ENCODE measurements around the gene REPS2.
"Not testable (repeated sequence)": the region's sequence is repeated elsewhere in the genome, so short reads cannot be mapped to it uniquely, and the experiment has no call there.

Gene REPS2

DNA sequence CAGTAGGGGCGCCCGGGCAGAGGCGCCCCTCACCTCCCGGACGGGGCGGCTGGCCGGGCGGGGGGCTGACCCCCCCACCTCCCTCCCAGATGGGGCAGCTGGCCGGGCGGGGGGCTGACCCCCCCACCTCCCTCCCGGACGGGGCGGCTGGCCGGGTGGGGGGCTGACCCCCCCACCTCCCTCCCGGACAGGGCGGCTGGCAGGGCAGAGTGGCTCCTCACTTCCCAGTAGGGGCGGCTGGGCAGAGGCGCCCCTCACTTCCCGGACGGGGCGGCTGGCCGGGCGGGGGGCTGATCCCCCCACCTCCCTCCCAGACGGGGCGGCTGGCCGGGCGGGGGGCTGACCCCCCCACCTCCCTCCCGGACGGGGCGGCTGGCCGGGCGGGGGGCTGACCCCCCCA lies 18.5 kb downstream of the REPS2 start:
- DNase-seq = not testable (repeated sequence)

DNA sequence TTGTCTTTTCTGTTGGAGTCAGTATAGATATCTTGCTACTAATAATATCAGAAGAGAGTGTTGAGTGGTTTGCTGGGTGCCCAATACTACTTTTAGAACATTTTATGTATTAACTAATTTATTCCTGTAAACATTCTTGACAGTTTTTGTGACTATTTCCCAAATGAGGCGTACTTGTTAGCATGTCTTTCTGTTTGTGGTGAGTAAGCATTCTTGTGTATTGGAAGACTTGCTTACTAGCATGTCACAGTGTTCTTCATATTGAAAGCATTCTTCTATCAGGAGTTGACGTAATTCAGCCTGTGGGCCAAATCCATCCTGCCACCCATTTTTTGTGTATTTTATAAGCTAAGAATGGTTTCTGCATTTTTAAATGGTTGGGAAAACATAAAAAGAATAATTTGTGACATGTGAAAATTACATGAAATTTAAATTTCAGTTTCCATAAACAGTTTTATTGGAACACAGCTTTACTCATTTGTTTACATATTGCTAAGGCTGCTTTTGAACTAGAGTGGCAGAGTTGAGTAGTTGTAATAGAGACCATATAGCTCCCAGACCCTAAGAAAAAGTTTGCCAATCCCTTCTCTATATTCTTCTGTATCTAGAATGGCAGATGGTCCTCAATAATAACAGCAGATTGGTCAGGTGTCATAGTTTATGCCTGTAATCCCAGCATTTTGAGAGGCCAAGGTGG lies 20.4 kb downstream of the REPS2 start:
- no peak for DNase-seq

DNA sequence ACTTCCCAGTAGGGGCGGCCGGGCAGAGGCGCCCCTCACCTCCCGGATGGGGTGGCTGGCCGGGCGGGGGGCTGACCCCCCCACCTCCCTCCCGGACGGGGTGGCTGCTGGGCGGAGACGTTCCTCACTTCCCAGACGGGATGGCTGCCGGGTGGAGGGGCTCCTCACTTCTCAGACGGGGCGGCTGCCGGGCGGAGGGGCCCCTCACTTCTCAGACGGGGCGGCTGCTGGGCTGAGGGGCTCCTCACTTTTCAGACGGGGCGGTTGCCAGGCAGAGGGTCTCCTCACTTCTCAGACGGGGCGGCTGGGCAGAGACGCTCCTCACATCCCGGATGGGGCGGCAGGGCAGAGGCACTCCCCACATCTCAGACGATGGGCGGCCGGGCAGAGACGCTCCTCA lies 22.3 kb downstream of the REPS2 start:
- DNase-seq = not testable (repeated sequence)

DNA sequence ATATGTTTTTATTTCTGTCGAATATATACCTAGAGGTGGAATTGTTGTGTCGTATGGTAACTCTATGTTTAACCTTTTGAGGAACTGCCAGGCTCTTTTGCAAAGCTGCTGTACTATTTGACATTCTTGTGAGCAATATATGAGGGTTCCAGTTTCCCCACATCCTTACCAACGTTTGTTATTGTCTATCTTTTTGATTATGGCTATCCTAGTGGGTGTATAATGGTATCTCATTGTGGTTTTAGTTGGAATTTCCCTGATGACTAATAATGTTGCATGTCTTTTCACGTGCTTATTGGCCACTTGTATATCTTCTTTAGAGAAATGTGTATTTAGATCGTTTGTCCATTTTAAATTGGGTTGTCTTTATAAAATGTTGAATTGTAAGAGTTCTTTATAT lies 24.5 kb downstream of the REPS2 start:
- no peak for DNase-seq

DNA sequence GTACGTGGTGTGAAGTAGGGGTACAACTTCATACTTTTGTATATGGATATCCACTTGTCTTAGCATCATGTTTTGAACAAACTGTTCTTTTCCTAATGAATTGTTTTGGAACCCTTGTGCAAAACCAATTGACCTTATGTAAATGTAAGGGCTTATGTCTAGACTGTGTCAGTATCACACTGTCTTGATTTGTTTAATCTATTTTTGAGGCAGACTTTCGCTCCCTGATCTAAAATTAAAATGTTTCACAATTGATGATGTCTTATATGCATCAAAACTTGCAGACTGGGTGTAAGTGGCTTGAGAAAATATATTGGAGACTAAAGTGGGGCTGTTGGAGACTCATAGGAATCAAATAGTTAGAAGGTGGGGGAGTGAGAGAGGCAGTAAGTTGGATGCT lies 25.2 kb downstream of the REPS2 start:
- no peak for DNase-seq

DNA sequence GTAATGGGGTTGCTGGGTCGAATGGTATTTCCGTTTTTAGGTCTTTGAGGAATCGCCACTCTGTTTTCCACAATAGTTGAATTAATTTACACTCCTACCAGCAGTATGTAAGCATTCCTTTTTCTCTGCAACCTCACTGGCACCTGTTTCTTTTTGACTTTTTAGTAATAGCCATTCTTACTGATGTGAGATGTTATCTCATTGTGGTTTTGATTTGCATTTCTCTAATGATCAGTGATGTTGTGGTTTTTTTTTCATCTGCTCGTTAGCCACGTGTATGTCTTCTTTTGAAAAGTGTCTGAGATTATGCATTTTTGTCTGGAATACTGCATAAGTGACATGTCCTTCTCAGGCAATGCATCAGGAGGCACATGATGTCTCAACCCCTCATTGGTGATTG lies 28.8 kb downstream of the REPS2 start:
- no peak for DNase-seq

DNA sequence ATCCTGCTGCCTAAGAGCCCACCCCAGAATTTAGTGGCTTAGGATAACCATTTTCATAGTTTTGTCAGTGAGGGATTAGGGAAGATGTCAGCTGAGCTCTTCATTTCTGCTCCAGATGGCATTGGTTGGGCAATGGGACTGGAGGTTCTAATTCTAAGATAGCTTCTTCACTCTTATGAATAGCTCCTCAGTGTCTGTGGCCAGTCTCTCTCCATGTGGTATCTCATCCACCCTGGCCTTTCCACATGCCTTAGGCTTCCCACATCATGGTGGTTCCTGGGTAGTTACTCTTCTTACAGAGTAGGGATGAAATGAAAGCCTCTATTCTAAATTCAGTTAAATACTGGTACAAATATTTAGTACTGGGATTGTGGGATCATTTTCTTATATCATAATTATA lies 31.3 kb downstream of the REPS2 start:
- DNase-seq = no peak

DNA sequence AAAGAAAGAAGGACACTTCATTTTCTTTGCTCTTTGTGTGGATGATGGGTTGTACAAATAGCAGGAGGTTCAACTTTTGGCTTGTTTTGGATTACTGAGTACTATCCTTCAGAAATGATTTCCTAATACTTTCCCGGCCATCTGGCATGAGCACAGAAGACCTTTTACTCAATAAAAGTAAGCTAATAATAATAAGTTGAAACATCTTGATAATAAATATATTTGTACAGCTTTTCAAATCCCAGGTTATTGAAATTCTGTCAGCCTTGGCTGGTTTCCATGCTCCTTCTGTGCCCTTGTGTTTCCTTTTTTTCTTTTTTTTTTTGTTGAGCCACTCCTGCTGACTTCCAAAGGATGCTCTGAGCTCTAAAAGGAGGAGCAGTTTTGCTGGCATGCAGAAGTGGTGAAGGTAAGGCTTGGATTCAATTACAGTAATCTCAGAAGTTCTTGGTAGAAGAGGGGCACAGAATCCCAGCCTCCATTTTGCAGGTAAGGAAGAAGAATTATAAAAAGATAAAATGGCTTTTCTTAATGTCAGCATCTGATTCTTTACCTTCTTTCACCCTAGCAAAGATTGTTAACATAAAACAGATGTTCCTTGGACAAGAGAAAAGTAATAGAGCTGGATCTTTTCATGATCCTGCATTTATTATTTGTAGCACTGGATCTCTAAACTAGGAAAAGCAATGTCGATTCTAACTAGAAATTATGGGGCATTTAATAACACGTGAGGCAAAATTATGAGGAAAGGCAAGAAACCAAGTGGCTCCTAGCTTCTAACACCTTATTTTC lies 31.9 kb downstream of the REPS2 start:
- DNase-seq = peak; percentile 23

DNA sequence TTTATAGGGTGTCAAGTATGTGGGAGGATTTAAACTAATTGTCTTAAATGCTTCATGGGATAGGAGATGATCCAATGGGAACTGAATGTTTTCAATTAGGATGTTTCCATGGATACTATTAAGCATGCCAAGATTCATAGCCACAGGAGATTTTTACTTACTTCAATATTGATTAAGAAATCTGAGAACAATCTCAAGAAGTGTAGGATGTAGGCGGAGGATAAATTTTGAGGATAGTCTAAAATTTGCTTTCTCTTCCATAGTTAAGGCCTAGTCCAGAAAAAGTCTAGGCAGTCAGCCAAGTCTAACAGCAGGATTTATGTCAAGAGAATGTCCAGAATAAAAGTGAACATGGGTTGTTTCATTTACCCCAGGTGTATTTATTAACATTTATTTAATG lies 32.8 kb downstream of the REPS2 start:
- DNase-seq = peak; percentile 43

DNA sequence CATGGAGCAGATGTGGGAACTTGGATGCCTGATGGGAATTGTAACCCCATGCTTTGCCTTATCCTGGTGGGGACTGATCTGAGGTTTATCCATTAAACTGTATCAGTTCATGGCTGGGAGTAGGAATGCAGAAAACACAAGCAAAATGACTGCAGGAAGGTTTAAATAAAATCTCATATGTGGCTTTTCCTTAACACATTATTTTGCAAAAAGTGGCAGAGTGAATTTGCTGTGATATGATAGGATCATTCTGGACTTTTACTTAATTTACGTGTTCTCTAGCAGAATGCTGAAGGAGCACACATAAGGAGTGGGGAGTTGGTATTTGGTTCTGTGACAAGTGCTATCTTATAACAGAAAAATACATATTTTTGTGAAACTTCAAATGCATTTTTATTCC lies 34.8 kb downstream of the REPS2 start:
- no peak for DNase-seq

DNA sequence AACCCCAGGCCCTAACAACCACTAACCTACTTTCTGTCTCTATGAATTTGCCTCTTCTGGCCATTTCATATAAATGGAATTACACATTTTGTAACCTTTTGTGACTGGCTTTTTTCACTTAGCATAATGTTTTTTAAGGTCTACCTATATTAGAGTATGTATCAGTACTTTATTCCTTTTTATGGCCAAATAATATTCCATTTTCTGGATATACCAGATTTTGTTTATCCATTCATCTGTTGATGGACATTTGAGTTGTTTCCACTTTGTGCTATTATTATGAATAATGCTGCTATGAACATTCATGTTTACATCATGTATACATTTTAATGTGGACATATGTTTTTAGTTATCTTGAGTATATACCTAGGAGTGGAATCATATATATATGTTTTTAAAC lies 35.5 kb downstream of the REPS2 start:
- DNase-seq = no peak

DNA sequence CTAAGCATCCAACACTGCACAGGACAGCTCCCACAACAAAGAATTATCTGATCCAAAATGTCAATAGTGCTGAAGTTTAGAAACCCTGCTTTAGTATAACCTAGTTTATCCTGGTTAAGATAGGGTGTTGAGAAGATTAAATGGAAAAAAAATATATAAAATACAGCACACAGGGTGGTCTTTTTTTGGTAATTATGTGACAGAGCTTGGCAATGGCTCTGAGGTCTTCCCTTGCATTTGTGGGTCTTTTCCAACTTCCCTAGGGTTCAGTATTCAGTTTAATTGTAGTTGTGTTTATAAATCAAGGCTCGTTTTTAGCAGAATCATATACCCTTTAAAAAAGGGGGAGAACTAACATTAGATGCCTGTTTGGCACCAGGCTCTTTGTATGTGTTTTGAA lies 36.6 kb downstream of the REPS2 start:
- no peak for DNase-seq

DNA sequence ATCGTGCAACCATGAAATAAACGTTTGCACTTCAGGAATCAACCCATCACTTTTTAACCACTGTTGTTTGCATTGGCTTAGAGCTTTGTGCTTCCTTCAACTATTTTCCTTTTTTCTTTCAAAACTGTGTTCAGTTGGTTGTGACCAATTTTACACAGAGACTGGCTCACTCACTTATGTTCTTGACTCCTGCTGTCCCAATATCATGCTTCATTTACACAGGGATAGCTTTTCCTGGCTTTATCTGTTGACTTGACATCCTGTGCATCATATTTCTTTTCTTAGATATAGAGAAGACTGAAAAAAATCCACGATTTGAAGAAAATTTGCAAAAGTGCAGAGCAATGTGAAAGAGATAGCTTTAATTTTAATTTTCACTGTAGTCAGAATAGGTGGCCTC lies 38.8 kb downstream of the REPS2 start:
- no peak for DNase-seq

DNA sequence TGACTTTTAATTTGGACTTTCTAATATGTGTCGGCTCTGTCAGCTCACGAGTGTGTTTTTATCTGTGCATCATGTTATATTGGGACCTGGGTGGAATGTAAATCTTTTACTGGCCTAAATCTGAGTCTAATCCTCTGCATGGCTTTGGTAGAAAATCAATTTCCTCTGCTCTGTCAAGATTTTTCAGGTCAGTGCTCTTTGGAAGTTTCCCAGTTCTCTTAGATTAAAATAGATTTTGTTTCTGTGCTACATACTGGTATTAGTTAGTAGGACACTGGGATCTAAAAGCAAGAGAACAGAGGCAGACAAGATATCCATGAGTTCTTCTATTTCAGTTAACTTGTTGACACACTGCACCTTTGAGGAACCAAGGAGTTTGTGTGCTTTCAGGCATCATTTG lies 39.7 kb downstream of the REPS2 start:
- no peak for DNase-seq

DNA sequence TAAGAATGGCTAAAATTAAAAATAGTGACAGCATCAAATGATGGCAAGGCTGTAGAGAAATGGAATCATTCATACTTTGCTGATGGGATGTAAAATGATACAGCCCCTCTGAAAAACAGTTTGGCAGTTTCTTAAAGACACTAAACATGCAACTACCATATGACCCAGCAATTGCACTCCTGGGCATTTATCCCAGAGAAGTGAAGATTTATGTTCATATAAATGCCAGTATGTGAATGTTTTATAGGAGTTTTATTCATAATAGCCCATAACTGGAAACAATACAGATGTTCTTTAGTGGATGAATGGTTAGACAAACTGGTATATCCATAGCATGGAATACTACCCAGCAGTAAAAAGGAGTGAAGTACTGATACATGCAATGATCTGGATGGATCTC lies 43.3 kb downstream of the REPS2 start:
- DNase-seq = no peak

DNA sequence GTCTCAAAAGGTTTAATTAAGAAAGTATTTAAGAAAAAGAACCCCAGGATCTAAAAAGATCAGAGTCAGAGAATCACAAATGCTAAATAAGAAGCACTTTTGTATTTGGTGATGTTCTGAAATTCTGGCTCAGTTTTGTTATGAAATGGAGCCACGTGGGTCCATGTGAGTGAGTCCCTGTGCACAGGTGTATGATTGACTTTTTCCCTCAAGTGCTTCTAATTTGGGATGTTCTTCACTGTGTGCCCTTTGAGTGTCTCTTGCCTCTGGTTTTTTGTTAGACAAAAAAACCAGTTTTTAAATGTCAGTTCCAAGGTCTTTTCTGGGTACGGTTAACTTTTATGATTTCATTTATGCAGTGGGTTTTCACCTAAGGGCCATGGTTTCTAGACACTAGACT lies 44.4 kb downstream of the REPS2 start:
- DNase-seq = no peak

DNA sequence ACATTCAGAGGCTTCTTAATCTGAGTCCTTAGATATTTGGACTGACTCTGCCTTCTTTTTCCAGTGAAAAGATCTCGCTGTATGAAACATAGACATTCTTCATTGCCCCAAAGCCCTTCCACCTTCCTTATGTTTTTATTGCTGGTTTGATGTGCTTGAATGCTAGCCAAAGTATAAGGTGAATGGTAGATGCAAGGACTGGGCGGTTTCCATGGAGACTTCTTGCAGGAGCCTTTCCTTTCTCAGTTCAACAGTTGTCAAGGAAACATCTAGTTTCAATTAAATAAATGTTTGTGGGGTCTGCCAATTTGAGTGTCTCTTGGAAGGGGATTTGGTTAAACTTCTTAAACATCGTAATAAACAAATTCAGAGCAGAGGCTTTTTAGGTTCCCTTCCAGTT lies 46.0 kb downstream of the REPS2 start:
- DNase-seq = no peak

DNA sequence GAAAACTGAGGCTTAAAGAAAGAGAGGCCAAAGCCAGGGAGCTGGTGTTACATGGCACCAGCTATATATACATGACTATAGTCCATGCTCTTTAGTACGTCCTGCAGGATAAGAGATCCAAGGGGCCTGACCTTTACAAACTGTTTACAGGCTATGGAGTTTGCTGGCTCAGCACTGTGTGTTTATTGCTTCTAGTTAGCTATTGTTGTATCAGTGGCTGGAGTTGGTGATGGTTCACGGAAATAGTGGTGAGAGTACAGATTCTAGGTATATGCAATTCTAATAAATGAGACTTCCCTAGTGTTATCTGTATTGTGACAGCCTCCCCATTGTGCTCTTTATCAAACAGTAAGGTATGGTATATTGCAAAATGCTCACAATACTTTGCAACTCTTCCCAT lies 46.5 kb downstream of the REPS2 start:
- no peak for DNase-seq

DNA sequence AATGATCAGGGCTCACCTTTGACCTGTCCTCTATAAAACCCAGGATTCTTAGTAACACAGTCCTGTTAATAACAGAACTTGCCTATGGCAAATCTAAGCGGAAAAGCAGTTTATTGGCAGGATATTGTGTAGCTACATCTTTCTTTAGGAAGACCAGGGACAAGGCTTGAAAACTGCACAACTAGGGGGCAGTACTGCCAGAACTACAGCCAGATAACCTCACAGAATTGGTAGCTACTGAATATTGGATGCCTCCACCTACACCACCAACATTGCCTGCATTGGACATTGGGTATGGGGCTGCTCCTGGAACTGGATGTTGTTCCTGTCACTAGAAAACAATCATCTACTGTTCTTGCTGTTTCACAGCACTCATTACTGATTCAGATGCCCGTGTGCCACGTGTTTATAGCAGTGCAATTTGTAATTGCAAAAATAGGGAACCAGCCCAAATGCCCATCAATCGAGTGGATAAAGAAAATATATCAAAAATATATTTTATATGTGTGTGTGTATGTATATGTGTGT lies 47.4 kb downstream of the REPS2 start:
- DNase-seq = no peak

DNA sequence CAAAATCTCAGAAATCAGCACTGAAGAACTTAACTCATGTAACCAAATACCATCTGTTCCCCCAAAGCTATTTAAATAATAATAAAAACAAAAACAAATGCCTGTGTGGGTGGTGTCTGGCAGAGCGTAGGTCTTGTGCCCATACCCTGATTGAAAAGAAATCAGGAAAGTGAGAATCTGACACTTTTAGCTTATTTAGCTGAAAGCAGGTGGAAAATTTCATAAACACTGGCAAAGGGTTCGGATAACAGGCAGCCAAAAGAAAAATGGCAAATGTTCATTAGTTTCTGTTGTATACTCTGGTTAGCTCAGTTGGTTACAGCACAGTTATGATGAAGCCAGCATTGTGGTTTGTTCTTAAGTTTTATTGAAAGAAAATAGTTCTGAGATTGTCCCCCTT lies 48.3 kb downstream of the REPS2 start:
- DNase-seq = no peak

DNA sequence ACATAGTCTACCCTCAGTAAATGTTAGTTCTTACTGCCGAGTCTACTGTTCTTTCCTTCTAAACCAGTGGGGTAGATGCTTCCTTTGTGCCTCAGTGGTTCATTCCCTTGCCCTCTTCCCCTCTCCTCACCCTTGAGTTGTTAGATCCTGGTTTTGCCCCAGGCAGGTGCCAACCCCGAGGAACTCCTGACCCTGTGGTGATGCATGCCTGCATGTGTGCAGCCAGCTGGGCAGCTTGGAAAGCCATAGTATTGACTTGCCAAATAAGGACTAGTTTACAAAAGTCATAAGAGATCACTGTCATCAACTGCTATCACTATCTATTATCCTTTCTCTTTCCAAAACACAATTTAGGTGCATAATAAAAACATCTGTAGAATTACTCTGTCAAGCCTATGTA lies 50.9 kb downstream of the REPS2 start:
- DNase-seq = peak; percentile 5

DNA sequence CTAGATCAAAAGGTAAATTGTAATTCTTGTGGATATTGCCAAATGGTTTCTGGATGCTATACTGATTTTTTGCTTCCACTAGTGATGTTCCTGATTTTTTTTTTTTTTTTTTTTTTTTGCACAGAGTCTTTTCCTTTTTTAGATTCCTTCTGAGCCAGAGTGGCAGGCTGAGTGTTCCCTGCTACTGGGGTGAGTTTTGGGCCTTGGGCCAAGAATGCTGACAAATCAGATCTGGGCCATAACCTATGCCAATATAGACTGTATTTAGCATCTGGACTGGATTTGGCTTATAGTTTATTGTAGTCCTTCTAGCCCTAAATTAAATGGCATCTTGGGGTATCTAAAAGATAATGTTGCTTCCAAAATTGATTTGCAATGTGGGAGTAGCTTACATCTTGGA lies 52.8 kb downstream of the REPS2 start:
- peak; percentile 15 for DNase-seq

DNA sequence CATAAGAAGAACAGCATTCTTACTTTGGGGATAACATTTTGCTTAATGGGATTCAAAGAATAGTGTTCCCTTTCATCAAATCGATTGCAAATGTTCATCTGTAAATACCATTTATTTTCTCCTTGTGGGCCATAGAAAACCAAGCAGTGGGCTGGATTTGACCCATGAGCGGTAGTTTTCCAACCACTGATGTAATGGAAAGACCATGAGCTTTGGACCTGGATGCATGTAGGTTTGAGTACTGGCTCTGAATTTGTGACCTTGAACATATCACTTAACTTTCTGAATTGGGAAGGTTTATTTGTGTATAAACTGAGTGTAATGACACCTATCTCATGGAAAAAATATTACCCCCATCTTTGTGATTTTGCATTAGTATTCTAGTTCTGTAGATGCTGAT lies 54.3 kb downstream of the REPS2 start:
- no peak for DNase-seq

DNA sequence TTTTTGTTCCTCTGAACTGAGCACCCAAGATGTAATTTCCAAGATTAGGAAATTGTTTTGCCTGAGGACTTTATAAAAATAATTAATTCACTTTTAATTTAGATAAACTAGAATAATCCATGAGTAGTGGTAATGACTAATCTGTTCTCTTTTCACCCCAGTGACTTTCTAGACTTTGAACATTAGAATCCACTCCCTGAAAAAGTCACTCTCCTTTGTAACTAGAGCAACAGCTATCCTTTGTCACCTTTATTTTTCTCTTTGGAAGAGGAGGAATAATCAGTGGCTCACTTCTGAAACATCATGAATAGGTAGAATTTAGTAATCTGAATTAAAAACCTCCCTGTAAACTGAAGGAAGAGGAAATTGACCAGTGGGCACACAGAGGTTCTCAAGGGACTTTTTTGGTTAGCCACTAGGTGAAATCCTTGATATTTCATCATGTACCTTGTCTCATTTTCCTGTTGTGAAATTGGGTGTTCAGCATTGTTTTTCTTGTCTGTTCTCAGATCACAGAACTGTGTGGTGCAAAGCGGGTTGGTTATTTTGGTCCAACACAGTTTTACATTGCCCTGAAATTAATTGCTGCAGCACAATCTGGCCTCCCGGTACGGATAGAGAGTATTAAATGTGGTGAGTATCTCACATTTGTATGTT lies 59.4 kb downstream of the REPS2 start:
- DNase-seq = no peak
